GM18507 (cell line): Measurements from ENCODE around the gene LRRC71.

ENCODE experiments used
- DNase-seq: peaks from one replicate; pipeline ENCODE4 v3.0.0; 2011; ENCODE audit warnings: low read depth; ENCODE audit not compliant: insufficient read length; ENCODE audit errors: extremely low spot score
- FAIRE-seq: peaks from 2 replicates; lab custom pipeline; 2011; peaks lifted over from hg19 to GRCh38; lab: Jason Lieb, UNC

LRRC71 gene

DNA sequence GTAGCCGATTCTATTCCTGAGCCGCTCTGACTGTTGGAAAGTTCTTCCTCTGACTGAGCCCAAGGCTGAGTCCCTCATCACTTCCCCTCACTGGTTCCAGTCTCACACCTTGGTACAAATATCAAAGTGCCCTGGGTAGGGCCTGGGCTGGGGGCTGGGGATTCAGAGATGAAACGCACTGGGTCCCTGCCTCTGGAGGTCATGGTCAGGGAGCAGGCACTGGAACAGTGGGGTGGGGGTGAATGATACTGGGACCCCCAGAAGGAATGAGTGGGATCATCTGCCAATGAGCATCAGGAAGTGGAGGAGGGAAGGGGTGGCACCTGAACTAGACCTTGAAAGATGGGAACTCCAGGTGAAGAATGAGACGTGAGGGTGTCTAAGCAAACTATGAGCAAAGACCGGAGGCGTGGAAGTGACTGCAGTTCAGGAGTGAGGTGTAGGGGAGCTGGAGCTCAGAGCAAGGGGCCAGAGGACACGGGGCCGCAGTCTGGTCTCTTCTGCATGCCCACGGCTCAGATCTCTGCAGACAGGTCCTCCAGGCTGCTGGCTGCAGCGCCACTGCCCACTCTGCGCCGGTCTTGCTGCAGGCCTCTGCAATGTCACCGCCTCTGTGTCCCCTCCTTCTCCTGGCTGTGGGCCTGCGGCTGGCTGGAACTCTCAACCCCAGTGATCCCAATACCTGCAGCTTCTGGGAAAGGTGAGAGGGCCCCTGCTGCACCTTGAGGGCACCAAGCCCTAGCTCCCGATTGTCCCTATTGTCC is 16.9 kb upstream of the LRRC71 start:
- FAIRE-seq = no peak
- no peak for DNase-seq

DNA sequence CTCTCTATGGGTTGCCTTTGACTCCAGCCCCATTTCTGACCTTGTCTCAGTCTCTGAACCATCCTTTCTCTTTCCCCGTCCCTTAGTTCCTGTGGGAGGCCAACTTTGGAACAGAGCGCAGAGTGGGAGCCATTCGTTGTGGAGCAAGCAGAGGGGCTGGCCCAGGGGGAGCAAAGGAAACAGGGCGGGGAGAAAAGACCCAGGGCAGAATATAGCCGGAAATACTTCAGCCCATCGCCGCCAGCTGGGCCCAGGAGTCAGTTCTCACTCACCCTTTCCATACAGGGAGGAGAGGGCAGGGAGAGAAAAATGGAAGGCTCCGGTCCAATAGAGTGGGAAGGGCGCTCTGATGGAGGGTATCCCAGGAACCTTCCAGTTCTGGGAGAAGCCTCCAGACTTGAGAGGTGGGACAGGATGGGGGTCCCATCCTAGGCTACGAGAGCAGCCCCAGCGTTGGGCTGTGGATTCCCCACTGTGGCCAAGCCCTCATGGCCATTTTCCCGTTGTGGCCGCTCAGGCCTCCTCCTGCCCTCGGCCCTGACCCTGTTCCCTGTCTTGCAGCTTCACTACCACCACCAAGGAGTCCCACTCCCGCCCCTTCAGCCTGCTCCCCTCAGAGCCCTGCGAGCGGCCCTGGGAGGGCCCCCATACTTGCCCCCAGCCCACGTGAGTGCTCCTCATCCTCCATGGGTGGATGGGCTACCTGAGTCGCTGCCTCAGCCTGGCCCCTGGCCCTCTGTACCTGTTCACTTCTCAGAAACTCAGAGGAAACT is 16.1 kb upstream of the LRRC71 start:
- no peak for DNase-seq
- FAIRE-seq = no peak

DNA sequence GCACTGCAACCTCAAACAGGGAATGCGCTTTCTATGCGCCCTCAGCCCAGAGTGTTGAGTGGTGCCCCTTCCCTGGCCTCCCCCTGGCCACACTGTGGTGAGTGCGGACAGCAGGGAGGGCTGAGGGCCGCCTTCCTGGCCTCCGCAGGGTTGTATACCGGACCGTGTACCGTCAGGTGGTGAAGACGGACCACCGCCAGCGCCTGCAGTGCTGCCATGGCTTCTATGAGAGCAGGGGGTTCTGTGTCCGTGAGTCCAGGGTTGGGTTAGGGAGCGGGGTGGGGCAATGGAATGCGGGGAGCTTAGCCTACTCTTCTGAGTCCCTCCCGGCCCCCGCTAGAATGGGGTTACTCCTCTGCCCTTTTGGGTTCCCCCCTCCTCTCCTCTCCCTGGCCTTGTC is 15.3 kb upstream of the LRRC71 start:
- FAIRE-seq = no peak
- DNase-seq = no peak

DNA sequence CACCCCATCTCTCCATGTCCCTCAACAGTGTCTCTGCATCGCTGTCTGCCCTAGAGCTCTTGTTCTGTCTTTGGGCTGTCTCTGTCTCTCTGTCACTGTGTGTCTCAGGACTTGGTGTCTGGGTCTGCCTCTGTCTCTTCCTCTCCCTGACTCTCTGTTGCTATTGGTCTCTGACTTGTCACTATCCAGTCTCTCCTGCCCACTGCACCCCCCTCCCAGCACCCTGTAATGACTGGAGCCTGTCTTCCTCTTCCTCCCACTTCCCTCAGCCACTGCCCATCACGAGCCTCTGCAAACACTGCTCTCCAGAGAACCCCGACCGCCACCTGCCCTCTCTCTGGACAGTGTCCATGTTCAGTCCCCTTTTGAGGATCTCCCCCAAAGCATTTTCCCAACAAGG is 14.8 kb upstream of the LRRC71 start:
- FAIRE-seq (no peak), DNase-seq (no peak)

DNA sequence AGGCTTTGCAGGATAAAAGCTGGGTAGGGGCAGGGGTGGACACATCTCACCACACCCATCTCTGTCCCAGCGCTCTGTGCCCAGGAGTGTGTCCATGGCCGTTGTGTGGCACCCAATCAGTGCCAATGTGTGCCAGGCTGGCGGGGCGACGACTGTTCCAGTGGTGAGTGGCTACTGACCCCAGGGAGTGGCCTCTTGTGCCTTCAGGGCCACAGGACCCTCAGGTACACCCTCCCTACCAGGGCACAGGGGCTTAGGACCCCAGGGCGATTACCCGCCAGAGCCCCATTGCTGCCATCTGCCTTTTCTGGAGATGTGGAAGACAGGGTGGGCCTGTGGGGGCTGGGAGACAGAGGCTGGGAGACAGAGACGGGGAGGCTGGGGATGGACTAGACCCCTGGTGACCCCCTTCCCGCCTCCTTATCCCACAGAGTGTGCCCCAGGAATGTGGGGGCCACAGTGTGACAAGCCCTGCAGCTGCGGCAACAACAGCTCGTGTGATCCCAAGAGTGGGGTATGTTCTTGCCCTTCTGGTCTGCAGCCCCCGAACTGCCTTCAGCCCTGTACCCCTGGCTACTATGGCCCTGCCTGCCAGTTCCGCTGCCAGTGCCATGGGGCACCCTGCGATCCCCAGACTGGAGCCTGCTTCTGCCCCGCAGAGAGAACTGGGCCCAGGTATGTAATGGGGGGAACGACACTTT is 14.1 kb upstream of the LRRC71 start:
- no peak for DNase-seq
- FAIRE-seq = no peak

DNA sequence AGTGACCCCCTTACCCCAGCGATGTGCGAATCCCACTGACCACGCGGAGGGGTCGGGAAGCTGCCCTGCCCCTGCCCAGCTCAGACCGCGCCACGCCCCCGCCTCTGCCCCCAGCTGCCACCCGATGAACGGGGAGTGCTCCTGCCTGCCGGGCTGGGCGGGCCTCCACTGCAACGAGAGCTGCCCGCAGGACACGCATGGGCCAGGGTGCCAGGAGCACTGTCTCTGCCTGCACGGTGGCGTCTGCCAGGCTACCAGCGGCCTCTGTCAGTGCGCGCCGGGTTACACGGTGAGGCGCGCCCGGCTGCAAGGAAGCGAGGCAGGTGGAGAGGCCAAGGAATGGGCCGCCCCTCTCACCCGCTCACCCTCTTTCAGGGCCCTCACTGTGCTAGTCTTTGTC is 11.9 kb upstream of the LRRC71 start:
- DNase-seq = no peak

DNA sequence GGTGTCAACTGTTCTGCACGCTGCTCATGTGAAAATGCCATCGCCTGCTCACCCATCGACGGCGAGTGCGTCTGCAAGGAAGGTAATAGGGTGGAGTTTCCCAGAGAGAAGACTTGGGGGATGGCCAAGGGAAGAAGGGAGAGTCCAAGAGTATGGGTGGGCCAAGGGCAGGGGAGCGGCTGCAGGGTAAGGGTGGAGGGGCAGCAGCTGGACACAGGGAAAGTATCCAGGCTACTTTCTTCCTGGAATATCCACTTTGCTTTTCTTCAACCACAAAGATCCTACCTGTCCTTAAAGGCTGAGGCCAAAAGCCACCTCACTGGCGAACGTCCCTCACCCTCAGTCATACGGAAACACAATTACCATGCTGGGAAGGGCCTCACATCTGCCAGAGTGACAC is 11.5 kb upstream of the LRRC71 start:
- no peak for DNase-seq
- FAIRE-seq = no peak

More for the DNA sequence above, 11.9 kb upstream of the LRRC71 start:
- no peak for FAIRE-seq

DNA sequence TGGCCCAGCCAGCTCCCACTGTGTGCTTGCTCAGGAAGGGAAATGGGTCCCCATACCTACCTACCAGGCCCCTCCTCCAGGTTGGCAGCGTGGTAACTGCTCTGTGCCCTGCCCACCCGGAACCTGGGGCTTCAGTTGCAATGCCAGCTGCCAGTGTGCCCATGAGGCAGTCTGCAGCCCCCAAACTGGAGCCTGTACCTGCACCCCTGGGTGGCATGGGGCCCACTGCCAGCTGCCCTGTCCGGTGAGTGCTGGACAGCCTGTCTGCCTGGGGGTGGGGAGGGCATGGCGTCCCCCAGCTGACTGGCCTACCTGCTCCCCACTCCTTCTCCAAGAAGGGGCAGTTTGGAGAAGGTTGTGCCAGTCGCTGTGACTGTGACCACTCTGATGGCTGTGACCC is 10.8 kb upstream of the LRRC71 start:
- DNase-seq (no peak), FAIRE-seq (no peak)

DNA sequence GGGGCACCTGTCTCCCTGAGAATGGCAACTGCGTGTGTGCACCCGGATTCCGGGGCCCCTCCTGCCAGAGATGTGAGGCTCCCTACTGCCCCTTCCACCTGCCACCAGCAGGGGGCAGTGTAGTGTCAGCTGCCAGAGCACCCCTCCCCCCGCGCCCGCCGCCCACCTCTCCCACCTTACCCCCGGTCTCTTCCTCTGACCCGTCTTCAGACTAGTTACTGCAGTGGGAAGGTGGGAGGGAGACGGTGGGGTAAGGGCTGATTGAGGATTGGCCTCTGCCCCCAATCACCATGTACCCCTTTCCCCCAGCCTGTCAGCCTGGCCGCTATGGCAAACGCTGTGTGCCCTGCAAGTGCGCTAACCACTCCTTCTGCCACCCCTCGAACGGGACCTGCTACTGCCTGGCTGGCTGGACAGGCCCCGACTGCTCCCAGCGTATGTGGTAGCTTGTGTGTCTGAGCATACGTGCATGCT is 10.1 kb upstream of the LRRC71 start:
- DNase-seq (peak; percentile 49), FAIRE-seq (no peak)

DNA sequence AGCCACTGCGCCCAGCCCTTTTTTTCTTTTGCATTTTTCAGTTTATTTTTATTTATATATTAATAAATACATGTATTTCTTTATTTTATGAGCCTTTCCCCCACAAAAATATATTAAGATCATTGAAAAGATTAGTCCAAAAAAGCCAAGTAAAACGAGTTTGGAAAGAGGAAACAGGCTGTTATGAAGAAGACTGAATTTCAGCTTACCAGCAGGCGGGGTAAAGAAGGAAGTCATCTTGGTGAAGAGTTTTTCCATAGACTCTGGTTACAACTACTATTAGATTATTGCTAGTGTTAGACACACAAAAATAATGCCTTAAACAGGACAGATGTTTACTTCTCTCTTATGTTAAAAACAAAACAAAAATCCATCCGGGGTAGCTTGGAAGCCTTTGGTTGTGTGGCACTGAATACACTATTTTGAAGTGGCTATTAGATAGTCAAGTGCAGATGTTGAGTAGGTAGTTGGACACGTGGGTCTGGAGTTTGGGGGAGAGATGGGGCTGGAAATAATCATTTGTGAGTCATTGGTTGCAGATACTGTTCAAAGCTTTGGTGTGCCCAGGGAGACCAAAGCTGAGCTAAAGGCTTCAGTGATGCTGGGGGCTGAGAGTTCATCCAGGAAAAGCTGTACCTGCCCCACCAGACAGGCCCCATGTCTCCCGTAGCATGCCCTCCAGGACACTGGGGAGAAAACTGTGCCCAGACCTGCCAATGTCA is 8.7 kb upstream of the LRRC71 start:
- FAIRE-seq (no peak), DNase-seq (no peak)

DNA sequence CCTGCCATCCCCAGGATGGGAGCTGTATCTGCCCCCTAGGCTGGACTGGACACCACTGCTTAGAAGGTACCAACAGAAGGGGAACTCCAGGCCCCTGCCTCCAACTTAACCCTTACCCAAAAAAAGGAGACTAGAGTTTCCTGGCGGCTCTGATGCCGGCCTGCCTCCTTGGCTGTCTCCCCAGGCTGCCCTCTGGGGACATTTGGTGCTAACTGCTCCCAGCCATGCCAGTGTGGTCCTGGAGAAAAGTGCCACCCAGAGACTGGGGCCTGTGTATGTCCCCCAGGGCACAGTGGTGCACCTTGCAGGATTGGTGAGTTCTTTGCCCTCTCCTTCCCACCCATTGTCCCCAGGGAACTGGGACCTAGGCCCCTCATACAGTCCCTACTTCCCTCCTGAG is 8.1 kb upstream of the LRRC71 start:
- no peak for FAIRE-seq
- DNase-seq = no peak

DNA sequence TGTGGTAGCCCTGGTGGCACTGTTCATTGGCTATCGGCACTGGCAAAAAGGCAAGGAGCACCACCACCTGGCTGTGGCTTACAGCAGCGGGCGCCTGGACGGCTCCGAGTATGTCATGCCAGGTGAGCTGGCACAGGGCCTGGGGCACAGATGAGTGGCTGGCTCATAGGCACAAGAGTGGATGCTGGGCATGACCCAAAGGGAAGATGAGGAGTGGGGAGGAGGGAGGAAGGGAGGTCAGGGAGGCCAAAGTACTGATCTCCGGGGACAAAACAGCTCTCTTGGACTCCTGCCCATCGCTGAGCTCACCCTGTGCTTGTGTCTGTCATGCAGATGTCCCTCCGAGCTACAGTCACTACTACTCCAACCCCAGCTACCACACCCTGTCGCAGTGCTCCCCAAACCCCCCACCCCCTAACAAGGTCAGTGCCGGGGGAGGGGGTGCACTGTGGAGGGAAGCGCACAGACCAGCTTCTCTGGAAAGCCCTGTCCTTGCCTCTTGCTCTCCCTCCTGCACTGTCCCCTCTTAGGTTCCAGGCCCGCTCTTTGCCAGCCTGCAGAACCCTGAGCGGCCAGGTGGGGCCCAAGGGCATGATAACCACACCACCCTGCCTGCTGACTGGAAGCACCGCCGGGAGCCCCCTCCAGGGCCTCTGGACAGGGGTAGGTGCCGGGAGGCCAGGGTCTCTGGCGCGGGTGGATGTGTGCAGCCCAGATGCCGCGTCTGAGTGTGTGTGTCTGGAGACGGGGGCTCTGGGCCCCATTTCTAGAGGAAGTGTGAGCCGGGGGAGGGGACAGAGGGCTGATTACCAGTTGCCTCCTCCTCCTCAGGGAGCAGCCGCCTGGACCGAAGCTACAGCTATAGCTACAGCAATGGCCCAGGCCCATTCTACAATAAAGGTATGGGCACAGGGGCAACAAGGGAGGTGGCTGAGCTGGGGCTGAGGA is 7.3 kb upstream of the LRRC71 start:
- FAIRE-seq (no peak), DNase-seq (no peak)

DNA sequence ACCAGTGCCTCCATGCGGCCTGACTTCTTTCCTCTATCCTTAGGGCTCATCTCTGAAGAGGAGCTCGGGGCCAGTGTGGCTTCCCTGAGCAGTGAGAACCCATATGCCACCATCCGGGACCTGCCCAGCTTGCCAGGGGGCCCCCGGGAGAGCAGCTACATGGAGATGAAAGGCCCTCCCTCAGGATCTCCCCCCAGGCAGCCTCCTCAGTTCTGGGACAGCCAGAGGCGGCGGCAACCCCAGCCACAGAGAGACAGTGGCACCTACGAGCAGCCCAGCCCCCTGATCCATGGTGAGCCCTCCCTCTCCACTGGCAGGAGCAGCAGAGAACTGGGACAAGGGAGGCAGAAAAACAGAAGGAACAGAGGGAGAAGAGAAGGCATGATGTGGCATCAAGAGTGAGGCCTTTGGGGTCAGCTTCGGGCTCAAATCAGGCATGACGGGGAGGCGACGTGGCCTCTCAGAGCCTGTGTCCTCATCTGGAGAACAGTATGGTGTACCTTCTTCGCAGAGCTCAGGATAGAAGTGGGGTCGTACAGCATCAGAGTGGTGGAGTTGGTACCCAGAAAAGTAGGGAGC is 6.5 kb upstream of the LRRC71 start:
- DNase-seq (no peak), FAIRE-seq (no peak)

DNA sequence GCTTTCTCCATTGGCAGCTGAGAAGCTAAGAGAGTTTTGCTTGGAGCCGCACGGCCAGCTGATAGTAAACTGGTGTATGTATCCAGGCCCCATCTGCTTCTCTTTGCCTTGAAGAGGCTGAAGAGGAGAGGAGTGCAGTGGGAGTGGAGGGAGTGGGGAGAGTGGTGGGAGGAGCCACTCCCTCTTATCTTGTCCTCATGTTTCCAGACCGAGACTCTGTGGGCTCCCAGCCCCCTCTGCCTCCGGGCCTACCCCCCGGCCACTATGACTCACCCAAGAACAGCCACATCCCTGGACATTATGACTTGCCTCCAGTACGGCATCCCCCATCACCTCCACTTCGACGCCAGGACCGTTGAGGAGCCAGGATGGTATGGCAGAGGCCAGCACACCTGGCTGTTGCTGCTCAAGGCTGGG is 6.0 kb upstream of the LRRC71 start:
- FAIRE-seq (no peak), DNase-seq (no peak)

DNA sequence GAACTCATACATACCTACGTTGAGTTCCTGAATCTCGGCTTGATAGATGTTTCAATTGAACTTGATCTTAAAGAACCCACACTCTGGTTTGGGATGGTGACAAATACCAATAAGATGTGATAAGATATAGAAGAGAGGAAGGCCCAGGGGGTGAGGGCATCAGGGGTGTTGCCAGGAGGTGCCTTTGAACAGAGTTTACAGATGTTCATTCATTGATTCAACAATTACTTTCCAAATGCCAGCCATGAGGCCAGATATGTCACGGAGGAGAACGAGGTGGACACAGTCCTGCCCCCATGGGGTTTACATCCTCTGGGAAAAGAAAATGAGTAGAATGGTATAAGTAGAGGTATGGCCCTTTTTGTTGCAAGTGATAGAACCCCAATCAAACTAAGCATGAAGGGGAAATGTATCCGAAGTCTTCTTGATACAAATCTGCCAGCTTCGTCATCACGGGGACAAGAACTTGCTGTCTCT is 659 bp downstream of the LRRC71 start:
- DNase-seq (no peak), FAIRE-seq (no peak)

DNA sequence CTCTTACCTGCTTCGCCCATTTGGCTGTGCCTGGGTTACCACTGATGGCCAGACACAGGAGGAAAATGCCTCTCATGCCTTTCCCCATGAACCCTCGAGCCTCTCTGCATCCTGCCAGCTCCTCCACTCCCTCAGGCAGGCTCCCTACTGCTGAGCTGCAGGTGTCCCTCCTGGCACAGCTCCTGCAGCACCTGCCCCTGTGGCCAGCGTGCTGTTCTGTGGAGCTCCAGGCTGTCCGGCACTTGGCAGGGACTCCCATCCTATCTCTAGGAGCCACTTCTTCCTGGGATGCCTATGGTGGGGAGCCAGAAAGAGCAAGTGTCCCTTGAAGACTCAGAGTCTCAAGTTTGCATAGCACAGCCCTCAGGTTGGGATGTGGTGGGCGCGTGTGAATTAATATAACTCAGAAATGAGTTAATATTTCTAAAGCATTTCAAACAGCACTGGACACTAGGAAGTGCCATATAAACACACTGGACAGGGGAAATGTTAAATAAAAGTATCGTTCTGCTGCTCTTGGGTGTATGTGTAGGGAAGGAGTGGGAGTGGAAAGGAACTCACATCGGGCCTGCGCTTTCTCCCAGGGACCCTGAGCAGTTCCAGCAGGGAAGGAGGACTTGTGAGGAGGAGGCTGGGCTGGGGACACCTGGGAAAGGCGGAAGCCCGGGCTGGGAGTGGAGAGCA is 2.7 kb downstream of the LRRC71 start:
- DNase-seq (no peak), FAIRE-seq (no peak)

DNA sequence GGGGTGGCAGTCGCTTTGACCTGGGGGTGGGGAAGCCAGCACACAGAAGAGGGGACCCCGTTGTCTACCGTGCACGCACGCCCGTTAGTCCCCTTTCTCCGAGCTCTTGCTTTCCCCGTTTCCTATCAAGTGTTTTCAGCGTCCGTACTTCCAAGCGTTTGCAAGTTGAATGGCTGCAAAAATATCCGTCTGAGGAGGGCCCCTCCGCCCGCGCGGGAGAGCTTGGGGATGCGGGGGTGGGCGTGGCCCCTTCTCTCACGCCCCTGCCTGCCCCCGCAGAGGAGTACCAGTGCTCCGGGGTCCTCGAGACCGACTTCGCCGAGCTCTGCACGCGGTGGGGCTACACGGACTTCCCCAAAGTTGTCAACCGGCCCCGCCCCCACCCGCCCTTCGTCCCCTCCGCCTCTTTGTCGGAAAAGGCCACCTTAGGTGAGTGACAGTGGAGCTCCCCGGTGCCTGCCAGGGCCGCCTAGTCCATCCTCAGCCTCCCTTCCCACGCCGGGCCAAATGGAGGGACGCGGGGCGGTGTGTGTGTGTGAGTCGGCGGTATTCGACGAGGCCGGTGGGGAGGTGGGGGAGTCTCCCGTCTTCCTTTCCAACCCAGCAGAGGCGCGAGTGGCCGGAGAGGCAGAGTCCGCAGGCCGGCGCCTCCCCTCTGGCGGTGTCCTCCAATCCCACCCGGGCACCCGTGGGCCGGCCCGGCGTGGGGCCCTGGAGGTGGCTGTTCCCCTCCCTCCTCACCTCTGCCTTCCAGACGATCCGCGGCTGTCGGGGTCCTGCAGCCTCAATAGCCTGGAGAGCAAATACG is 3.4 kb downstream of the LRRC71 start:
- FAIRE-seq = no peak
- DNase-seq = no peak
